Raji (cell line): ENCODE measurements around the gene EPS15.
A peak's percentile ranks its signal among the peaks of the same experiment; 100 is the strongest.

Source experiments
- POLR2A ChIP-seq: IDR thresholded peaks from 2 replicates; pipeline ENCODE4 v1.6.1; 2011; ENCODE audit warnings: low read depth, low read length, control low read depth; ENCODE audit not compliant: insufficient read depth

EPS15 gene

DNA sequence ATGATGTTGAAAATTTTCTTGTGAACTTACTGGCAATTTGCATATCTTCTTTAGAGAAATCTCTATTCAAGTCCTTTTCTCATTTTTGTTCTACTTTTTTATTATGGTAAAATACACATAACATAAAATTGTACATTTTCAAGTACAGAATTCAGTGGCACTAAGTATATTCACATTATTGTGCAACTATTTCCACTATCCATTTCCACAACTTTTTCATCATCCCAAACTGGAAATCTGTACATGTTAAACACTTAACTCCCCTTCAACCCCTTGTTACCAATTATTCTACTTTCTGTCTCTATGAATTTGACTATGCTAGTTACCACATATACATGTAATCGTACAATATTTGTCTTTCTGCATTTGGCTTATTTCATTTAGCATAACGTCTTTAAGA, 19.4 kb downstream of the EPS15 start:
- TF ChIP-seq POLR2A = no peak

DNA sequence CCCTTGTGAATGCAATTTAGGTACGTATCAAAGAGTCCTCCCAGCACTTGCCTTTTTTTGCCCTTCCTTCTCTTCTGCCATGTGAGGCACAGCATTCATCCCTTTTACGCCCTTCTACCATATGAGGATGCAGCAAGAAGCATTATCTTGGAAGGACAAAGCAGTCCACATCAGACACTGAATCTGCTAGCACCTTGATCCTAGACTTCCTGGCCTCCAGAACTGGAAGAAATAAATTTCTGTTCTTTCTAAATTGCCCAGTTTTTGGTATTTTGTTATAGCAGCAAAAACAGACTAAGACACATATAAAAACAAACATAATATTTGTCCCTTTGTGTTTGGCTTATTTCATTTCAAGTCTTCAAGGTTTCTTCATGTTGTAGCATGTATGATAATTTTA, 20.1 kb downstream of the EPS15 start:
- TF ChIP-seq POLR2A = peak; percentile 36; the same call in 1 of the 2 replicates

DNA sequence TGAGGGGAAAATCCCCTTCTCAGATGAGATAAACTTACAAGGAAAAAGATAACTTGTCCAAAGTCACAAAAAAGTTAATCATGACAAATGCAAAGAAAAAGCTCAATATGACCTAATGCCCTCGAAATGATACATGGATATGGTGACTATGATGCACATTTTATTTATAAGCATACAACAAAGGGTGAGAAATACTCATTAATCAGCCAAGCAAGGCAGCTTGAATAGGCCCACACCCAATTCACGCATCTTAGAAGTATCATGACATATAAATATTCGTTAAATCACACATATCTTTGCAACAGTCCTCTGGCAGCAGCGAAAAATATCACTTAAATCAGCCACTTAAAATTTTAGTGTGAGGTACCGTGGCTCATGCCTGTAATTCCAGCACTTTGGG, 21.7 kb downstream of the EPS15 start:
- no peak for TF ChIP-seq POLR2A

DNA sequence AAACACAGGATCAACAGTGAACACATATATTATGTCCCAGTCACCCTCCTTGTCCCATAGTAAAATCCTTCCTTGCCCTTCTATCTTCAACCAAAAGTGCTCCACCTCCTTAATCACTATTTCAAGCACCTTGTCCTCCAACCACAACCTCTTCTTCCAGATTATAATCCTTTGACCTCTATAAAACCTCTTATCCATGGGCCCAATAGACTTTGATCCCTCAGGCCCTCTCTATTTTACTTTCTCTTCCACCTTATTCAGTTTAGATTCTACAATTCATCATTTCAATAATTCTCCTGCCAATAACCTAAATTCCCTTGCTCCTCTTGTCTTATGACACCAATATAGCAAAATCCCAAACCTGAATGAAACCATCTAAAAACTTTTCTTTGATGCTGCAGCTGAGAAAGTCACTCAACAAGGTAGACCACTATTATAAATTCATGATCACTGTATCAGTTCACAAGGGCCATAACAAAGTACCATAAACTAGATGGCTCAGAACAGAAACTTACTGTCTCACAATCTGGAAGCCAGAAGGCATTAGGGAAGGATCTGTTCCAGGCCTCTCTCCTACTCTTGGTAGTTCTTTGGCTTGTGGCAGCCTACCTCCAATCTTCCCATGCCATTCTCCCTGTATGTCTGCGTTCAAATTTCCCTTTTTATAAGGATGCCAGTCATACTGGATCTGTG, 24.8 kb downstream of the EPS15 start:
- no peak for TF ChIP-seq POLR2A

DNA sequence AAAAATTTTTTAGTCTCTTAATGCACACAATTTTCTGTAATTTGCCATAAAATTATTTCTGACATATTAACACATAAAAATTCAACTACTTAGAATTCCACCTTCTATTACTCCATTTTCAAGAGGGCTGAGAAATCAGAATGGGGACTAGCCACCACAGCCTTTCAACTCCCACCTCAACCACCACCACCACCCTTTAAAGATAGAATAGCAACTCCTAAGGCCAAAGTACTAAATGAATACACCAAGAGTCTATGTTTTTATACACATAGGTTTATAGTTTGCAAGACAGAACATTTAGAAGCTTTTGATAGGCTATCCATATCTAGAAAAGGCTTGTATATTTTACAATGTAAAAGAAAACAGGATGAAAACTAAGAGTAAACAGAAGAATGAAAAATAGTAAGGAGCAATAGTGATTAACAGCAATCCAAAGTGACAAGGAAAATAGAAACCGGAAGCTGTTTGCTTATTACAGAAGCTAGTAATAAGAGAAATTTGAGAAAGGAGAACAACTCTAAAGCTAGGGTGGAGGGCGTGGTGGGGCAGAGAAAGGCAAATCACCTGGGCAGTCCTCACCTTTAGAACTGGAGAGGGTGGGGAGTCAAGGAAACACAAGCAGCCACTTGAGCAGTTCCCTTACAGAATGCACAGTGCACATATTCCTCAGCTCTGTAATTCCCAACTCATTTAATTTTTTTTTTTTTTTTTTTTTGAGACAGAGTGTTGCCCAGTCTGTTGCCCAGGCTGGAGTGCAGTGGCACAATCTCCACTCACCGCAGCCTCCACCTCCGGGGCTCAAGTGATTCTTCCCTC, 27.7 kb downstream of the EPS15 start:
- peak; percentile 54 for TF ChIP-seq POLR2A

DNA sequence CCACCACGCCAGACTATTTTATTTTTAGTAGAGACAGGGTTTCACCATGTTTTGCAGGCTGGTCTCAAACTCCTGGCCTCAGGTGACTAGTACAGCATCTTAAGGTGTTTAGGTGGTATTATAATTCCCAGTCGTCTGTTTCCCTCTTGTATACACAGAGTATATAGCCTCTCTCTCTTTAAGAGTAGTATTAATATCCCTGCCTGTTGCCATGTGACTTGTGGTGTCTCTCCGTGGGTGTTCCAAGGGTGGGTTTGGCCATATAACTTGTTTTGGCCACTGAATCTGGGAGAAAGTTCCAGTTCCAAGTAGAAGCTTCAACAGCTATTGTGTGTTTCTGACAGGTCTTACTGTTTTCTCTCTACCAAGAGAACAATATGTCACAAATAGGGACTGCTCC, 29.6 kb downstream of the EPS15 start:
- TF ChIP-seq POLR2A = no peak

DNA sequence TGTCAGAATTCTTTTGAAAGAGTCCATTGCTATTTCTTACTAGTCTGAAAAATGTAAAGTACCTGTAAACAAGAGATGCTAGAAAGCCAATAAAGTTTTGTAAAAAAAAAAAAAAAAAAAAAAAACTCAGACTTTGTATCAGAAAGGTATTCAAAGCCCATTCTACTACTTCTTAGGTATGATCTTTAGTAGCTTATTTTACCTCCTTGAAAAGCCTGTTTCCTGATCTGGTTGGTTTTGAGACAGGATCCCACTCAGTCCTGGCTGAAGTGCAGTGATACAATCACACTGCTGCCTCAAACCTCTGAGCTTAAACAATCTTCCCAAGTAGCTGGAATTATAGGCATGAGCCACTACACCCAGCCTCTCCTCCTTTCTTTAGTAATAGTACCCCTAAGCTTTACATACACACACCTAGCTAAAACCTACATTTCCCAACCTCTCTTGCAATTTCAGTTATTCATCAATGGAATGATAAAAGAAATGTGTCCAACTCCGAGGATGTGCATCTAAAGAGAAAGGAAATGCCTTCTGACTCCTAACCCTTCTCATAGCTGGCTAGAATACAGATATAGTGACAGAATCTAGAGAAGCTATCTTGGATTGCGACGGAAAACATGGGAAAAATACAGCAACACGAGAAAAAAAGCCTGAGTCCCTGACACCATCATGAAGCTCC, 30.6 kb downstream of the EPS15 start:
- TF ChIP-seq POLR2A = no peak

DNA sequence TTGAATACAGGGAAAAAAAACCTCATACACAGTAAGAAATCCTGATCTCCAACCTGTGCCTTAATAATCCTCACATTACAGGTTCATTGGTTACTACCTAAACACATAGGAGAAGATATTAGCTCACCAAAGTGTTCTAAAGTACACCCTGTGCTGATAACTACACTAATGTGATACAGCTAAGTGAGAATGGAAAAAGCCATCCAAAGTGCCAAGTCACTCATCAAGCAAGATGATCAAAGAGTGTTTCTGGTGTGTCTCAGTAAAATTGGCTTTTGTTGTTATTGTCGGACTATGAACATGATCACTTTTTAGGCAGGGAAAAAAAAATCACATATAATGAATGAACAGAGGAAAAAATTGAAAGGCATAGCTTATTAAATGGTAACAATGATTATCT, 31.4 kb downstream of the EPS15 start:
- TF ChIP-seq POLR2A = no peak

DNA sequence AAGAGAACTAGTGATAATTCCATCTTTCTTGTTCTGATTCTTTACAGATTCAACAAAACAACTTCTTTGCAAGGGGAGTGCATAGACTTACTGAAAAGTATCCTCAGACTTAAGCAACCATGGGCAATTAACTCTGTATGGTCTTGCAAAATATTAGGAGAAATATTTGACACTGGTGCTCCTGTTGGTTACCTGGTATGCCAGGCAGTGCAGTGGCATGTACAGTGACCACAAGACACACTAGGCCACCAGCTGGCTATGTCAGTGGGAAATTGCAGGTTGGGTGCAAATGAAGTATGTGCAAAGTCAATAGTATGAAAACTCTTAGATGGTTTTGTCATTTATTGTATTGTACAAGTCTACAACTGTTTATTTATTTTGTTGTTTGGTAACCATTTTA, 34.5 kb downstream of the EPS15 start:
- no peak for TF ChIP-seq POLR2A

DNA sequence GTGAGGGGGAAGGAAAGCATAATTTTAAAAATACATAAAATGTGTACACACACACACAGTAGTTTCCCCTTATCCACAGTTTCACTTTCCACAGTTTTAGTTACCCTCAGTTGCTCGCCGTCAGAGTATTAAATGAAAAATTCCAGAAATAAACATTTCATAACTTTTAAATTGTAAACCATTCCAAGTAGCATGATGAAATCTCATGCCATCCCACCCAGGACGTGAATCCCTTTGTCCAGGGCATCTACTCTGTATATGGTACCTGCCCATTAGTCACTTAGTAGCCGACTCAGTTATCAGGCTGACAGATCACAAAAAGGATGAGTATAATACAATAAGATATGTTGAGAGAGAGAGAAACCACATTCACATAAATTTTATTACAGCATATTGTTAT, 36.2 kb downstream of the EPS15 start:
- no peak for TF ChIP-seq POLR2A

DNA sequence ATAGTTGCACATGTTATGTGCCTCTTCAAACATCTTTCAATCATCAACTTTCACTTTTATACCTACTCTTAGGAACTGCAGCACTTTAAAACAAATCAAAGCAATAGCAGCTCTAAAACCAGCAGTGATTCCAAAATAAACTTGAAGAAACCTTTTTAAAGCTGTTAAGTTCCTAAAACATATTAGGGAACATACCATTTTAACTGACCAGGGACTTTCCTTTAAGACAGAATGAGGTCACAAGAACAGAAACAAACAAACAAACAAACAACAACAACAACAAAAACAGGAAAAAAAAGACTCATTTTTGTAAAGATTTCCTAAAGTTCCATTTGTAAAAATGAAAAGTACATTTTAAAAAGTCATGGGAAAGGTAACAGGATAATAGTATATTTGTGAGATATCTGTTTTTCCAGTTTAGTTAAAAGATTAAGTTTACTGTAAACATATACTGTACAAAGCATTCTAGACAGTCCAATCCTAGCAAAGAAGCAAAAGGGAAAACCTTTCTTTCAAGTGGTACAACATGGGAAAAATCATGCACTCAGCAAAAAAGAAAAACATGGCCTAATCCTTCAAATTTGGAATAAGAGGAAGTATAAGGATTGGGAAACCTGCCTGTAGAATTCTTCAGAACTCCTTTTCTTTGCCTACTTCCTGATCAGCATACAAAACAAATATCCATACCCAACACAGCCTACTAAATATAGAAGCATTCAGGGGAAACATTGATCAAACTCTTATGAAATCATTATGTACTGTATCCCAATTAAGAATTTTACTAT, 45.5 kb downstream of the EPS15 start:
- no peak for TF ChIP-seq POLR2A

DNA sequence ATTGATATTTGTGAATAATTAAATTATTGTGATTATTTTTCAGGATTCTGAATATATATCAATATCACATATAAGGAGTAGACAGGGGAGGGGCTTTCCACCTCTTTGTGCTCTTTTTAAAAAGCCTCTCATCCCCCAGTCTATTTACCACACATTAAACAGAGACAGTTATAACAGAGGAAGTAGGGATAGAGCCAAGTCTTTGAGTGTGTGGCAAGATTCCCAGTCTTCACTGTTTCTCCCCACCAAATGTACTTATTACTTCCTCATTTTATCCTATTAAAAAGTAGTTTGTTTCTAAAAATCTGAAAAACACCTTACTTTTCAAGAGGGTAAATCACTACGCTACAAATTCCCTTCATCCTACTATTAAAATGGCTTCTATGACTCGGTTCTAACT, 46.7 kb downstream of the EPS15 start:
- no peak for TF ChIP-seq POLR2A

DNA sequence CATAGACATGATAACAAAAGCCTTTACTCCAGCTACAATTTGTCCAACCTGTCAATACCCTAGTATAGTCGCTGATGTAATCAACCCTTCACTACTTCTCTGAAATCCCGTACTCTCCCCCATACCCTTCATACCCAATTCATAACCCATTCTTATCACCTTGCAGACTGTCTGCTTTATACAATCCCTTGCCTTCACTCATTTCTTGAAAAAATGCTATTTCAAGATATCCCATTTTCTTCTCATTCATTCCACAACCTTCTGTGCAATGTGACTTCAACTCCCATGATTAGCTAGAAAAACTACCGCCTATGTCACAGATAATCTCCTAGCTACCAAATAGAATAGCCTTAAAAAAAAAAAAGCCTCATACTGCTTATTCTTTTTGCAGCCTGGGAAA, 49.5 kb downstream of the EPS15 start:
- TF ChIP-seq POLR2A = no peak

DNA sequence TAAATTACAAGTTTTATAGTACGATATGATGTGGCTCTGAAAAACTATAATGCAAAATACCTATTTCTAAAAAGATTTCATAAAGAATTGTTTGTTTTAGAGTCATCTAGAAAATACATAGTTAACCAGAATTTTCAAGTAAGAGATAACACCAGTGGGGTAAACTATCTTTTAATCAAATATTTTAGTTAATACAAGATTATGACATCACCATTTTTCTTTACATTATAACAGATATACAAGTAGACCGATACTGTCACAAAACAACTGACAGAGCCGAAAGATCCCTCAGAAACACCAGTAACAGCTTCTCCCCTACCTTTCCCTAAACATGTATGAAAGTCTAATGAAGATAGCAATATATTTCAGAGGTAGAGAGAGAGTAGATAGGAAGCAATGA, 54.2 kb downstream of the EPS15 start:
- TF ChIP-seq POLR2A = no peak

DNA sequence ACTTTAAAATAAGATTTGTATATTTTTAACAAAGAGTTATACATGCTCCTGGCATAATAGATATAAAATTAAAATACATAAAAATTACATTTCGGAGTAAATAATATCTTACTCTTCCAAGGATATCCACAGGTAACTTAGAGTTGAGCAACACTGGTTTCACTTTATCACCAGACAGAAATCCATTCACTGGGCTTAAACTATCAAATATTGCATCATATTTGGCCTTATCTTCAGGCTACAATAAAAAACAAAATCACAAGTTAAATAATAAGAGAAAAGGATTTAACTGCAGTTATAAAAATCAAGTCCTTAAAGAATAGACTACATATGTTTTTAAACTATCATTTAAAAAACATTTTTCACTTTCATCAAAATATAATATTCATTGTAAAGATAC, 55.5 kb downstream of the EPS15 start:
- TF ChIP-seq POLR2A = no peak
